ENCODE measurements around the gene SERGEF.

The SERGEF gene

DNA sequence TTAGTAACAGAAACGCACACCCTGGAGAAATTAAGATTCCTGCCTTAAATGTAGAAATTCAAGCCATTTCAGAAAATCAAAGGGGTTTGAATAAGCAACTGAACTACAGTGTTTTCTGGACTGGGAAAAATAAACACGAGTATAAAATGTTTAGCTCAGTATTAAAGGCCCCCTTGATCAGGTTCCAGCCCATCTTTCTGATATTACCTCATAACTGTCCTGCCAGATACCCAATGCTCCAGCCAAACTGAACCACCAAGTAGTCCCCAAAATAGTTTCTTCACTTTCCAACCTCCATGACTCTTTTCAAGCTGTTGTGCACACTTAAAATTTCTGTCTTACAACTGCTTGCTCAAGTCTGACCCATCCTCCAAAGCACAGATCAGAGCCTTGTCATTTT, 54.4 kb downstream of the SERGEF start:
- H3K36me3 ChIP-seq = peaks cover 72% of the 10 kb centered on the region
- no peak overlapping the region for H3K4me3 ChIP-seq (ENCODE audit: low read depth, low read length)
- DNase-seq = no peak
- no peaks in the 10 kb centered on the region for H3K9me3 ChIP-seq (ENCODE audit: severe bottlenecking)
- H3K27me3 ChIP-seq (ENCODE audit: insufficient read depth, low read depth, severe bottlenecking) = no peaks in the 10 kb centered on the region
- H3K27ac ChIP-seq = no peak overlapping the region
- no peak for TF ChIP-seq CTCF (IDR thresholded peaks at IDR 0.05; ENCODE audit: low read depth, low read length)

DNA sequence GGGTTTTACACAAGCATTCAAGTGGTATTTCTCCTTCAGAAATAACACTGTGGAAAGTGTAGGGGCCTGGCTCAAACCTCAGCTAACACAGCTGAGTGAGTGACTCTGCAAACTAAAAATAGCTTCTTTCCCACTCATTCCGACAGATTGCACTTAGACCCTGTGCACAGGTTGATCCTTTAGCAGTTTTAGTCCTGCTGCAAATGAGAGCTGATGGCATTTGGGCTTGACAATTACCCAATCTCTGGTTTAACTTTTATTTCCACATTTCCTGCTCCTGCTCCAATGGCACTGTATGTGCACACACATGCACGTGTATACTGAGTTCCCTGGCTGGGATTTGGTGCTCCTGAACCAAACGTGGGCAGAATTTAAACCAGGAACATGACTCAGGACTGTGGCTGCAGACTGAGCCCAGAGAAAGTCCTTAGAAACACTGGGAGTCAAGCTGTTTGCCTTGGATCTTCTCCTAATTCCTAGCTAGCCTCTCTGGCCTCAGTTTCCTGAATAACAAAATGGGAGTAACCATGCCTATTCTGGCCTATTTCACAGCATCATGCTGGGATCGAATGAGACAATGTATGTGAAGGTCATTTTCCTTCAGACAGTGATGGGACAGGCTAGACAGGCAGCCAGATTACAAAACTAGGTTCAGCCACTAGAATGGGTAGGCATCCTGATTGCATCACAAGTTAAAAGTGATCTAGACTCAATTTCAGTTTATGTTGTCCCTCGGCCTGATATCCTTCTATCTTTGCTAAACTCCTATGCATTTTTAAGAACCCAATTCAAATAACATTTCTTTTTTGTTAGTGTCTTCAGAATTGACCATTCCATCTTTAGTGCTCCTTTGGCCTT, 58.2 kb downstream of the SERGEF start:
- Histone ChIP-seq H3K4me3 (ENCODE audit: low read depth, low read length) (no peak overlapping the region), H3K9me3 (ENCODE audit: severe bottlenecking) (no peaks in the 10 kb centered on the region), H3K27ac (no peak overlapping the region), H3K36me3 (peaks cover 69% of the 10 kb centered on the region), H3K27me3 (ENCODE audit: insufficient read depth, low read depth, severe bottlenecking) (no peaks in the 10 kb centered on the region)
- TF ChIP-seq CTCF (IDR thresholded peaks at IDR 0.05; ENCODE audit: low read depth, low read length) = no peak
- no peak for DNase-seq

DNA sequence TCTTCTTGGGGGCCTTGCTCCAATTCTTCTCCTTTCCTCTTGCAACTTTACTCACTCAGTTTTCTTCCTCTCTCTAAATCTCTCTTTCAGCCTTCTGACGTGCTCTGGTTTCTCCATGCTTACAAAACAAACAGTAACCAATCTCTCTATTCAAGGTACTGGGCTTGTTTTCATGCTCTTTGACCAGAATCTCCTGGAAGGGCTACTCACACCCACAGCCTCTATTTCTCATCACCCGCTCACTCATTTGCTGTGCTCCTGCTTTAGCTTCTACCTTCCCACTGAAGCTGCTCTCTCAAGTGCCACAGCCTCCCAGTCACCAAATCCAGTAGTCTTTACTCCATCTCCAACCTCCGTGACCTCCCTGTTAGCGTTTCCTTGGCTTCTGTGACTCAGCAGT, 60.4 kb downstream of the SERGEF start:
- DNase-seq = no peak
- H3K27ac ChIP-seq = no peak overlapping the region
- no peaks in the 10 kb centered on the region for H3K27me3 ChIP-seq (ENCODE audit: insufficient read depth, low read depth, severe bottlenecking)
- no peaks in the 10 kb centered on the region for H3K9me3 ChIP-seq (ENCODE audit: severe bottlenecking)
- no peak for TF ChIP-seq CTCF (IDR thresholded peaks at IDR 0.05; ENCODE audit: low read depth, low read length)
- H3K36me3 ChIP-seq = peaks cover 63% of the 10 kb centered on the region
- no peak overlapping the region for H3K4me3 ChIP-seq (ENCODE audit: low read depth, low read length)

- Histone ChIP-seq H3K36me3 (peaks cover 66% of the 10 kb centered on the region), H3K27me3 (ENCODE audit: insufficient read depth, low read depth, severe bottlenecking) (no peaks in the 10 kb centered on the region), H3K9me3 (ENCODE audit: severe bottlenecking) (no peaks in the 10 kb centered on the region), H3K27ac (no peak overlapping the region), H3K4me3 (ENCODE audit: low read depth, low read length) (no peak overlapping the region)
- no peak for TF ChIP-seq CTCF (IDR thresholded peaks at IDR 0.05; ENCODE audit: low read depth, low read length)
- no peak for DNase-seq
Measured at GRCh38 chr11:17951685-17952388, 61.0 kb downstream of the SERGEF start.

DNA sequence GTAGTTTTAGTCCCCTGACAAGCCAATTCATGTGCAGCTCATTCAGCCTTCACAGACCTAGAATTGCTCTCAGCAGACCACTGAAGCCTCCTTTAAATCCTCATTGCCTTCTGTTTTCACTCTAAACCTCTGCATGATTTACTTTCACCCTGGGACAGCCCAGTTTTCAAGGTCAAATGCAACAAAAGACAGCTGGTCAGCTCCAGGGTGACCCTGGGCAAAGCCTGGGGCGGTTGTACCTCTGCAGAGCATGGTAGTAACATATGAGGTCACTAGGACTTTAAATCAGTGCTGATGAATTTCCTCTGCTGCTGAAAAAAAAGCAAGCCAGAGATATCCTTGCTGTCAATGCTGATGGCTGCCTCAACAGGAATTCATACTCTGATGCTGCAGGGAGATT, 62.2 kb downstream of the SERGEF start:
- Histone ChIP-seq H3K27me3 (ENCODE audit: insufficient read depth, low read depth, severe bottlenecking) (no peaks in the 10 kb centered on the region), H3K4me3 (ENCODE audit: low read depth, low read length) (no peak overlapping the region), H3K36me3 (peaks cover 60% of the 10 kb centered on the region), H3K27ac (no peak overlapping the region), H3K9me3 (ENCODE audit: severe bottlenecking) (no peaks in the 10 kb centered on the region)
- no peak for TF ChIP-seq CTCF (IDR thresholded peaks at IDR 0.05; ENCODE audit: low read depth, low read length)
- no peak for DNase-seq

Data from WERI-Rb-1 (cell line).